NCI-H2196 (cell line): Measurements from ENCODE around the gene CACNA2D2.
A peak's percentile ranks its signal among the peaks of the same experiment; 100 is the strongest.

Source experiments
- DNase-seq: peaks from one replicate; lab custom pipeline; 2025; ENCODE audit not compliant: unreplicated experiment; lab: John Stamatoyannopoulos, UW

The CACNA2D2 gene

GRCh38 chr3:50319181-50319893 is 184.1 kb downstream of the CACNA2D2 start:
- DNase-seq, result no peak

DNA sequence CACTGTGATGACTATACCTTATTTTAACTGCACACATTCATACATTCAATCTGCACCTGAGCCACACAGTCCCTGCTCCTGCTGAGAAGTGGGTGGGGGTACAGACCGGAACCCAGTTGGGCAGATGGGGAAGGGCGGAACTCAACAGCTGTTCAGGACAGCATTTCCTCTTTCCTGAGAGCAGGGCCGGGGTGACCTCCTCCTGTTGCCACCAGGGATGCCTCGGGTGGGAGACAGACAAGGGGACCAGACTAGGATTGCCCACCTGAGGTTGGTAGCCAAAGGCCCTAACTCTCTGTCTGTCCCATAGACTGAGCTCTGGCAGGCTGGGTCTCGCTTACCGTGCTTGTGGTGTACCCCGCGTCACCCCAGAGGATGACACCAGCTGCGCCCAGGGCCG is 184.8 kb downstream of the CACNA2D2 start:
- DNase-seq, result no peak

DNA sequence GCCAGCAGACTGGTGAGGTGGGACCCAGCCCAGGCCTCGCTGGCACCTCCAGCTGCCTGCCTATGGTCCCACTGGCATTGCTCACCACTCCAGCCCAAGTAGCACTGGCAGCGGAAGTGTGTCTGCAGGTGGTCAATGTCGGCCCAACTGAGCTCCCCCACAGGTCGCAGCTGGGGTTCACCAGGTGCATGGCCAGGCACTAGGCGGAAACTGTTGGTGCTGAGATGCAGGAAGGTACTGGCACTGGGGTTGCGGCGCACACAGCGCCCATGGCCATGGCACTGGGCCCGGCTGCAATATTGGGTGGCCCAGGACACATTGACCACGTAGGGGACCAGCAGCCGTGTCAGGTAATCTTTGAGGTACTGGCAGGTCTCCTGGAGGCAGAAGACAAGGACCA is 185.3 kb downstream of the CACNA2D2 start:
- DNase-seq, result no peak

DNA sequence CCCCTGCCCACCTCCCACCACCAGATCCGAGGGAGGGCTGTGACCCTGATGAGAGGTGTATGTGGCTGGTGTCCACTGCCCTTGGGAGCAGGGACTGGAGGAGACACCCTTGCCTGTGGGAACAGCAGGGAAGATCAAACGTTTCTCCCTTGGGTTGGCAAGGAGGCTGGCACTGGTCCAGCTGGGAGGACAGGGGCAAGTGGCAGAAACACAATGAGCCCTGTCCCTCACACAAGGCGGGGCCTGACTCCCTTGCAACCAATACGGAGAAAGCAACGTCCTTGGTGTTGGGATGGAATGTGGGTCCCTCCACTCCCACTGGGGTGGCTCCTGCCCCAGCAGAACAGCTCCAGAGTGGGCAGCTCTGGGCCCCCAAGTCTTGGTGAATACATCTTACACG is 186.1 kb downstream of the CACNA2D2 start:
- DNase-seq, result peak; percentile 11

DNA sequence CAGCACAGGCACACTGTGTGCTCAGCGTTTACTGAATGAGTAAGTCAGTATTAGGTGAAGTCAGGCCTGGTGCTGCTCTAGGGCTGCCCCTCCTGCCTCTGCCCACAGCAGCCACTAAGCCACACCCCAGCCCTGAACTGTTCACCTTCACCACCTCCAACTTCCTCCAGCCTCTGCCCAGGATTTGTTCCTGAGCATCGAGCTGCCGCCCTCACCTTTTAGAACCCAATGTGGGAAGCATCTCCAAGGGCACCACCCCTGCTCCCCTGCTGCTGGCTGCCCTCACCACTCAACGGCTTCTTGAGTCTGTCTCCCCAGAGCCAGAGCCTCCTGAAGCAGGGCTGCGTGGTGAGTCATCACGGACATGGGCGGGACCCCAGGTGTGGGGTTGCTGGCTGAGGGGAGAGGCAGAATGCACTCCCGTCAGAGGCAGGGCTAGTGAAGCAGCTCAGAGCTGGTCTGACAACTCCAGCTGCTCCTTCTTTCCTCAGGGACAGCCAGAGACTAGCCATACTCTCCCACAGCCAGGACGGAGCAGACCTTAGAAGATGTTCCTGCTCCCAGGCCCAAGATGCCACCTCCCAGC is 186.7 kb downstream of the CACNA2D2 start:
- peak; percentile 49 for DNase-seq

DNA sequence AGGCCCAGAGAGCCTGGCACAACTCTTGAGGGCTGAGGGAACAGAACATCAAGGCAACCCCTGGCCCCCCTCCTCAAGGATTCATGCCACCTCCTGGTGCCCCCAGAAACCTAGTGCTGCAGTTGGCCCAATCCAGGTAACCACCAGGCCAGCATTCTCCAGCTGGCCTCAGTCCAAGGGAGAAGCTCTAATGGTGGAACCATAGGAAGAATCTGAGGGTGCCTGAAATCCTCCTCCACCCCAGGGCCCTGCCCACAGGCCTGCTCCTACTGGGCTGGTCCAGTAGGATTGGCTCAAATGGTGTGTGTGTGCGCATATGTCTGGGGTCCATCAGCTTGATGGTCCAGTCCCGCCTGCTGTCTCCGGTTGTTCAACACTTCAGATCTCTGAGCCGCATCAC is 188.6 kb downstream of the CACNA2D2 start:
- no peak for DNase-seq

- DNase-seq, result no peak
Observed at GRCh38 chr3:50314342-50314741, 189.1 kb downstream of the CACNA2D2 start.
